Lower lobe of right lung (tissue), 2 donors: ENCODE data around the gene CHRNB1. TPM values are rescaled to one million over a fixed set of nuclear protein-coding genes. Genes with fewer than 3 reads are reported as not detected.

Experiments used
- ATAC-seq, 2 donors: fragments of 200-7000 bp; cut with Tn5 transposase; one replicate each; pipeline ENCODE4 v1.9.1; 2020 to 2022; ENCODE audit warnings: mild to moderate bottlenecking in 2 of 2, moderate library complexity in 2 of 2
- DNase-seq: peaks from one replicate; pipeline ENCODE4 v3.0.0-alpha.2; 2020
- H3K27ac ChIP-seq: fragments of 200-600 bp; one replicate; pipeline ENCODE4 v1.8.0; 2022
- H3K27me3 ChIP-seq: fragments of 200-600 bp; one replicate; pipeline ENCODE4 v1.8.0; 2022; ENCODE audit warnings: low read depth
- H3K36me3 ChIP-seq: fragments of 200-600 bp; one replicate; pipeline ENCODE4 v1.8.0; 2022; ENCODE audit warnings: mild to moderate bottlenecking
- H3K4me1 ChIP-seq: fragments of 200-600 bp; one replicate; pipeline ENCODE4 v1.8.0; 2022
- H3K4me3 ChIP-seq: fragments of 200-600 bp; one replicate; pipeline ENCODE4 v1.8.0; 2022; ENCODE audit warnings: mild to moderate bottlenecking
- H3K9me3 ChIP-seq: fragments of 200-600 bp; one replicate; pipeline ENCODE4 v1.8.0; 2022
- intact Hi-C: fragments of 100-400 bp; cut with DNase I; formaldehyde crosslinking; loops from one replicate; pipeline ENCODE4 v1.11.0; 2022
- total RNA-seq: library from RNA; stranded (reverse); fragmentation: NEBNext Ultra II Directional; extraction: Animal tissue kit (Norgen Biotek cat#: 25700); gene quantifications from one replicate; pipeline ENCODE4 v1.2.1, GENCODE V29; 2021
- TF ChIP-seq, protein P1 (sequence below): fragments of 200-600 bp; IDR thresholded peaks from one replicate; pipeline ENCODE4 v1.8.0; 2022; ENCODE audit warnings: antibody characterized with exemption, mild to moderate bottlenecking
- donor health status: DM: no; HTN: yes; CAD: no; lungs with severe emphysema.

Gene CHRNB1
- total RNA-seq, 1 donor from 2014 or later, result 8.4 TPM

- TF ChIP-seq, protein P1, sequence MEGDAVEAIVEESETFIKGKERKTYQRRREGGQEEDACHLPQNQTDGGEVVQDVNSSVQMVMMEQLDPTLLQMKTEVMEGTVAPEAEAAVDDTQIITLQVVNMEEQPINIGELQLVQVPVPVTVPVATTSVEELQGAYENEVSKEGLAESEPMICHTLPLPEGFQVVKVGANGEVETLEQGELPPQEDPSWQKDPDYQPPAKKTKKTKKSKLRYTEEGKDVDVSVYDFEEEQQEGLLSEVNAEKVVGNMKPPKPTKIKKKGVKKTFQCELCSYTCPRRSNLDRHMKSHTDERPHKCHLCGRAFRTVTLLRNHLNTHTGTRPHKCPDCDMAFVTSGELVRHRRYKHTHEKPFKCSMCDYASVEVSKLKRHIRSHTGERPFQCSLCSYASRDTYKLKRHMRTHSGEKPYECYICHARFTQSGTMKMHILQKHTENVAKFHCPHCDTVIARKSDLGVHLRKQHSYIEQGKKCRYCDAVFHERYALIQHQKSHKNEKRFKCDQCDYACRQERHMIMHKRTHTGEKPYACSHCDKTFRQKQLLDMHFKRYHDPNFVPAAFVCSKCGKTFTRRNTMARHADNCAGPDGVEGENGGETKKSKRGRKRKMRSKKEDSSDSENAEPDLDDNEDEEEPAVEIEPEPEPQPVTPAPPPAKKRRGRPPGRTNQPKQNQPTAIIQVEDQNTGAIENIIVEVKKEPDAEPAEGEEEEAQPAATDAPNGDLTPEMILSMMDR, result no peak
- no peaks in the 10 kb centered on the region for H3K27me3 ChIP-seq
- H3K4me1 ChIP-seq, result no peaks in the 10 kb centered on the region
- H3K4me3 ChIP-seq, result no peak overlapping the region
- no peak overlapping the region for H3K27ac ChIP-seq
- no peaks in the 10 kb centered on the region for H3K9me3 ChIP-seq
- DNase-seq, result no peak
- intact Hi-C loops, result no loop called here
- no peak for ATAC-seq
- H3K36me3 ChIP-seq, result no peaks in the 10 kb centered on the region
These were observed 27.7 kb upstream of the CHRNB1 start for GRCh38 chr17:7417056-7417655.

DNA sequence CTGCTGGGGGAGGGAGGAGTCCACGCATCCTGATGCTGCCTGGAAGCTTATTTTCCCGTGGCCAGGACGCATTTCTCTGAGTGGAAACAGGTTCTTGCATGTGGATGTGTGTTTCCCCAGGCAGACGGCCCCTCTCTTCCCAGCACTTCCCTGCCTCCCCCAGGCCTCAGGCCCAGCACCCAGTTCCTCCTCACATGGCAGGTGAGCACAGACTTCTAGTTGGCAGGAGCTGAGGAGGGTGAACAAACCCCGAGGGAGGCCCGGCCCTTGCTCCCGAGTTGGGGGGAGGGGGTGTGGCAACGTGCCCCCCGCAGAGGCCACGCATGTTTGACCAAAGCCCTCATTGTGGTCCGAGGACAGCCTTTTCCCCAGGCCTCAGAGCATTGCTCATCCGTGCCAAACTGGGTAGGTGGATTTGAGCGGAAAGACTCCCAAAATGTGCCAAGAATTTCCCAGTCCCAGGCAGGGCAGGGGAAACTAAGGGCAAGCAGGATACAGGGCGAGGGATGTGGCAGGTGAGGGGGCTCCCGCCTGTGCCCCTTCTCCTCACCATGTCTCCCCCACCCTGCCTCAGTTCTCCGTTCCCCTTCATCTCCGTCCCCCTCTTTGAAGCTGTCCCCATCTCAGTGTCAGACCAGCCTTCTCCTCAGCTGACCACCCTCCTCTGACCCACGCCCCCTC lies 26.2 kb upstream of the CHRNB1 start:
- DNase-seq, result no peak
- TF ChIP-seq, protein P1, result no peak
- no peaks in the 10 kb centered on the region for H3K36me3 ChIP-seq
- ATAC-seq, result no peak
- no peaks in the 10 kb centered on the region for H3K27me3 ChIP-seq
- H3K27ac ChIP-seq, result no peak overlapping the region
- no peaks in the 10 kb centered on the region for H3K4me1 ChIP-seq
- intact Hi-C loops, result no loop called here
- no peaks in the 10 kb centered on the region for H3K9me3 ChIP-seq
- H3K4me3 ChIP-seq, result no peak overlapping the region

DNA sequence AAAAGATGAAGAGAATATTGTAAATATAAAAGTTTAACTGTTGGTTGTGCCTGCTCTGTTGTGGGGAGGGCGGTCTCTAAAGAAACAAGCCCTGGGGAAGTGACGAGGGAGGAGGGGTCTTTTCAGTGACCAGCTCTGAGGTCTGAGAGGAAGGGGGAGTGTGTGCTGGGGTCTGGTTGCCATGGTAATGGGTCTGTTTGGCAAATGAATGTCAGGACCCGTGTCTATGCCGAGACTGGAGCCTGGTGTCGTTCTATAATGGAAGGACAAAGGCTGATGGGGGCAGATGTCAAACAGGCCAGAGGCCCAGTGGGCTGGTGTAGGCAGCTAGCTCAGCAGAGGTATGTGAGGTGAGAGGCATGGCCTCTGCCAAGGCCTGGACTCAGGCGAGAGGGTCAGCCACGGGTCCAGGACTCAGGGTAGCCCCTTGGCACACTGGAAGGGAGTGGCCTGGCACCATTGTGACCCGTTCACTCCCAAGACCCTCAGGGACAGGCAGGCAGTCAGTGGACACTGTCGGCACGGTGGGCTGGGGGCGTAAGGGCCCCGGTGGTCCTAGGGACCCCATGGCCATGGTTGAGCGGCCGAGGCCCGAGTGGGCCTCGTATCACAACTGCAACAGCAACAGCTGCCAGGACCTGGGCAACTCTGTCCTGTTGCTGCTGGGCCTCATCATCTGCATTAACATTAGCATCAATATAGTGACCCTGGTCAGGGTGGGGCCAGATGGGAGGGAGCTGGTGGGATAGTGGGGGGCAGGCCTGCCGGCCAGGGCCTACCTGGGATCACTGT lies 24.8 kb upstream of the CHRNB1 start, which contains the start of gene SPEM1:
Gene SPEM1 (plus strand): TSS at position 506 of the 792 bp plus-strand sequence. CDS start 61 bp downstream, at position 567.
- no peak for DNase-seq
- Histone ChIP-seq H3K27me3 (no peaks in the 10 kb centered on the region), H3K4me1 (no peaks in the 10 kb centered on the region), H3K4me3 (no peak within 1 kb of the TSS), H3K36me3 (no peaks in the 10 kb centered on the region), H3K9me3 (no peaks in the 10 kb centered on the region), H3K27ac (no peak within 1 kb of the TSS)
- no peak for ATAC-seq
- intact Hi-C loops, result no loop called here
- TF ChIP-seq, protein P1, result no peak

DNA sequence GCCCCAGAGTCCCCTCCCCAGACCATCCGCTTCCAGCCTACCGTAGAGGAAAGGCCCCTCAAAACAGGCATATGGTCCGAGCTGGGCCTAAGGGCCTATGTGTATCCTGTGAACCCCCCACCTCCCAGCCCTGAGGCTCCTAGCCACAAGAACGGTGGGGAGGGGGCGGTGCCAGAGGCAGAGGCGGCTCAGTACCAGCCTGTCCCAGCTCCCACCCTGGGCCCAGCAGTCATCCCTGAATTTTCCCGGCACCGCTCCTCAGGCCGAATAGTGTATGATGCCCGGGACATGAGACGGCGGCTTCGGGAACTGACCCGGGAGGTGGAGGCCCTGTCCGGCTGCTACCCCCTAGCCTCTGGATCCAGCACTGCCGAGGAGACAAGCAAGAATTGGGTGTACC lies 23.7 kb upstream of the CHRNB1 start:
- TF ChIP-seq, protein P1, result no peak
- Histone ChIP-seq H3K4me1 (no peaks in the 10 kb centered on the region), H3K27me3 (no peaks in the 10 kb centered on the region), H3K9me3 (no peaks in the 10 kb centered on the region), H3K4me3 (no peak overlapping the region), H3K36me3 (no peaks in the 10 kb centered on the region), H3K27ac (no peak overlapping the region)
- no peak for ATAC-seq
- DNase-seq, result no peak
- intact Hi-C loops, result no loop called here

DNA sequence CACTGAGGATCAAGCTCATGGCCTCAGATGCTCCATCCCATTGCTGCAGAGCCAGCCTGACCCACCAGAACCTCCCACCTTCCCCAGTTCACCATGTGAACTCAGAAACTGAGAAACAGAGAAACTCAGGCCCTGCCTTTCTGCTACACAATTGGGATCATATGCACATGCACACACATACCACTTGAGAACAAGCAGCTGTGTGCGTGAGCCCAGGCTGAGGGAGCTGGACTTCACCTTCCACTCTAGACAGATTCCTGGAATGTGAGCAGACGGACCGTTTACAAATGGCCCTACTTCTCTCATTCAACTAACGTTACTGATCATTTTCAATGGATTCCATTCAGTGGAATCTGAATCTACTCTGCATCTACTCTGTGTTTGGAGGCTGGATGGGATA lies 21.2 kb upstream of the CHRNB1 start:
- intact Hi-C loops, result no loop called here
- Histone ChIP-seq H3K36me3 (no peaks in the 10 kb centered on the region), H3K4me1 (no peaks in the 10 kb centered on the region), H3K27me3 (no peaks in the 10 kb centered on the region), H3K9me3 (no peaks in the 10 kb centered on the region), H3K4me3 (no peak overlapping the region), H3K27ac (no peak overlapping the region)
- no peak for DNase-seq
- TF ChIP-seq, protein P1, result no peak
- no peak for ATAC-seq
